ENCODE measurements around the gene MSTN.

- no peak for TF ChIP-seq CTCF (IDR thresholded peaks at IDR 0.05; ENCODE audit: extremely low read depth in 1 of 2, insufficient read depth in 1 of 2, low read depth in 1 of 2, low read length in 2 of 2)
- TF ChIP-seq POLR2A (IDR thresholded peaks at IDR 0.05; ENCODE audit: low read depth, low read length): no peak
- no peak for TF ChIP-seq MAX (IDR thresholded peaks at IDR 0.05; ENCODE audit: insufficient read depth, insufficient read length)
Observed at GRCh38 chr2:190110699-190111098, 48.2 kb upstream of the MSTN start.

Measured in endothelial cell of umbilical vein (primary cell).